Stomach (tissue), 9 donors: ENCODE results near the gene BRSK2. TPM values are rescaled to one million over a fixed set of nuclear protein-coding genes. Genes with fewer than 3 reads are reported as not detected.

Source experiments
- DNase-seq, 2 donors: peaks; one replicate each; pipeline versions ENCODE4 v3.0.0 to v3.0.0-alpha.2; 2013 to 2019
- H3K27ac ChIP-seq, 5 donors: fragments of 200-600 bp in 4 of 5; sonication (generic) in 4 of 5; one replicate each; pipeline ENCODE4 v1.5.1; 2013 to 2019; ENCODE audit warnings: mild to moderate bottlenecking in 1 of 5, moderate library complexity in 1 of 5
- H3K27me3 ChIP-seq, 3 donors: fragments of 200-600 bp; sonication (generic); one replicate each; pipeline ENCODE4 v1.5.1; 2017 to 2019; ENCODE audit warnings: mixed run types in 1 of 3
- H3K36me3 ChIP-seq, 4 donors: fragments of 200-600 bp; sonication (generic); 1 replicate in 3 of 4; 2 replicates in 1 of 4; pipeline ENCODE4 v1.5.1; 2016 to 2019
- H3K4me1 ChIP-seq, 4 donors: fragments of 200-600 bp; sonication (generic); one replicate each; pipeline ENCODE4 v1.5.1; 2016 to 2019
- H3K4me3 ChIP-seq, 4 donors: fragments of 200-600 bp; sonication (generic) in 3 of 4; one replicate each; pipeline ENCODE4 v1.5.1; 2016 to 2019; ENCODE audit warnings: mild to moderate bottlenecking in 1 of 4
- H3K9me3 ChIP-seq, 4 donors: fragments of 200-600 bp; sonication (generic); one replicate each; pipeline ENCODE4 v1.5.1; 2016 to 2019
- EP300 ChIP-seq: sonication (generic); formaldehyde crosslinking; IDR thresholded peaks from one replicate; pipeline ENCODE4 v1.6.1; 2017; ENCODE audit warnings: antibody characterized with exemption
- POLR2A ChIP-seq, 4 donors: fragments of 450-650 bp; IDR thresholded peaks; one replicate each; pipeline ENCODE4 v1.6.1; 2016; ENCODE audit warnings: antibody characterized with exemption in 4 of 4, control low read depth in 2 of 4, mild to moderate bottlenecking in 1 of 4, moderate library complexity in 1 of 4
- POLR2AphosphoS5 ChIP-seq, 3 donors: sonication (generic); formaldehyde crosslinking; IDR thresholded peaks; one replicate each; pipeline ENCODE4 v1.6.1; 2016; ENCODE audit warnings: antibody characterized with exemption in 3 of 3
- WGBS, 5 donors: extraction: QIAGEN DNeasy Blood & Tissue Kit in 3 of 5; methylation state at CpG; one replicate each; pipeline versions ENCODE4 v1.1.5 to v1.1.7; 2013 to 2018; 5-methylcytosine and 5-hydroxymethylcytosine counted together
- intact Hi-C: fragments of 100-400 bp; cut with DNase I; formaldehyde crosslinking; loops from one replicate; pipeline ENCODE4 v1.15.1; 2023; ENCODE audit warnings: low total_unique reads
- polyA plus RNA-seq, 3 donors: library from polyadenylated mRNA; stranded (reverse); fragments of 200-250 nt; gene quantifications; one replicate each; pipeline ENCODE4 v1.2.3, GENCODE V29; 2013
- total RNA-seq, 5 donors: library from RNA; depleted of rRNA; stranded (reverse); fragments of >200 nt; gene quantifications; one replicate each; pipeline versions ENCODE4 v1.1.0 to v1.2.3, GENCODE V29; 2014 to 2016
- TF ChIP-seq, protein P1 (sequence below), 7 experiments: fragments of 450-650 bp in 4 of 7; fragments of 200-600 bp in 3 of 7; sonication (generic) in 3 of 7; IDR thresholded peaks; one replicate each; pipeline ENCODE4 v1.5.1; 2016 to 2019; ENCODE audit warnings: antibody characterized with exemption in 7 of 7, control low read depth in 2 of 7, mild to moderate bottlenecking in 1 of 7
- donor health status: healthy with polysubstance abuse.
- donor health status: Bipolar disorder and iron deficiency.
- donor health status: healthy.

BRSK2 gene
- total and polyA plus RNA-seq, 8 donors, result 1.8 to 6.9 (median 1.8) TPM; not detected in 3

DNA sequence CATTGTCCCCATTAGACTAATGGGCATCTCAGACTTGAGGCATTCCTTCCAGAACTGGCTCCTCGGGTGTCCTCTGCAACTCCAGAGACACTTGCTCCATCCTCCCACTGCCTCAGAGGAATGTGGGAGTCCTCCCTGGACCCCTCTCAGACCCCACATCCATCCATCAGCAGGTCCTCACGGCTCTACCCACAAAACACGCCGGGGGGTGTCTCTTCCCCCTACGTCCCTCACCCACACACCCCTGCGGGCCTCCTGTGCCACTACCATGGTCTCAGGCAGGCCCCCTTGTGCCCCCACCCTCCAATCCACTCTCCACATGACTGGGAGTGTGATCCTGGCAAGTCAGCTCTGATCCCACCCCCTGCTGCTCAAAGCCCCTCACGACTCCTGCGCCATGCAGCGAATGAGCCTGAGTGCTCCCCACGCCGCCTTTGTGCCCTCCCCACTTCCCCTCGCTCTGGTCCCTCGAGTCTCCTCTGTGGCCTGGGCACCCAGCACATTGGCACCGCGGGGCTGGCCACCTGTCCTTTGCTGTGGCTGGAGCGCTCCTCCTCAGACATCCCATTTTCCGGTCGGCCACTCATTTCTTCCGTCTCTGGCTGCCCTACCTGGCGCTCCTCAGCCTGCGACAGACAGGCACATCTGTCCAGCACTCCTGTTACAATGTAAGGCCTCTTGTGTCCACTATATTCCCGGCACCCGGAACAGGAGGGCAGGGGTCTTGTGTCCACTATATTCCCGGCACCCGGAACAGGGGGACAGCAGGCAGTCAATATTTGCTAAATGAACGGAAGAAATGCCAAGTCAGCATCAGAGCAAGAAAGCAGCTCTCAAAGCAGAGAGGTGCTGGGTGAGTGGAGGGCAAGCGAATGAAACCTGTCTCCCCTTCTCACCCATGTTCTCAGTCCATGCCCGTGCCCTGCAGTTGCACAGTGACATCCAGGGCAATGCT is 111.0 kb downstream of the BRSK2 start:
- Histone ChIP-seq H3K4me3 (no peak overlapping the region), H3K27me3 (no peaks in the 10 kb centered on the region), H3K4me1 (peaks cover 25 to 73% (median 54%) of the 10 kb centered on the region in 4 donors), H3K36me3 (peaks cover 0 to 20% (median 17%) of the 10 kb centered on the region in 4 donors), H3K9me3 (no peaks in the 10 kb centered on the region), H3K27ac (no peak overlapping the region)
- intact Hi-C loops, result no loop called here
- TF ChIP-seq, protein P1, sequence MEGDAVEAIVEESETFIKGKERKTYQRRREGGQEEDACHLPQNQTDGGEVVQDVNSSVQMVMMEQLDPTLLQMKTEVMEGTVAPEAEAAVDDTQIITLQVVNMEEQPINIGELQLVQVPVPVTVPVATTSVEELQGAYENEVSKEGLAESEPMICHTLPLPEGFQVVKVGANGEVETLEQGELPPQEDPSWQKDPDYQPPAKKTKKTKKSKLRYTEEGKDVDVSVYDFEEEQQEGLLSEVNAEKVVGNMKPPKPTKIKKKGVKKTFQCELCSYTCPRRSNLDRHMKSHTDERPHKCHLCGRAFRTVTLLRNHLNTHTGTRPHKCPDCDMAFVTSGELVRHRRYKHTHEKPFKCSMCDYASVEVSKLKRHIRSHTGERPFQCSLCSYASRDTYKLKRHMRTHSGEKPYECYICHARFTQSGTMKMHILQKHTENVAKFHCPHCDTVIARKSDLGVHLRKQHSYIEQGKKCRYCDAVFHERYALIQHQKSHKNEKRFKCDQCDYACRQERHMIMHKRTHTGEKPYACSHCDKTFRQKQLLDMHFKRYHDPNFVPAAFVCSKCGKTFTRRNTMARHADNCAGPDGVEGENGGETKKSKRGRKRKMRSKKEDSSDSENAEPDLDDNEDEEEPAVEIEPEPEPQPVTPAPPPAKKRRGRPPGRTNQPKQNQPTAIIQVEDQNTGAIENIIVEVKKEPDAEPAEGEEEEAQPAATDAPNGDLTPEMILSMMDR (IDR thresholded peaks at IDR 0.05), result no peak
- TF ChIP-seq POLR2AphosphoS5 (IDR thresholded peaks at IDR 0.05) (no peak), EP300 (no peak), POLR2A (IDR thresholded peaks at IDR 0.05) (no peak)
- no peak for DNase-seq
- WGBS, 5 donors, result 89 to 94% (median 90%) methylated on average over 28 of the region's 28 CpGs

DNA sequence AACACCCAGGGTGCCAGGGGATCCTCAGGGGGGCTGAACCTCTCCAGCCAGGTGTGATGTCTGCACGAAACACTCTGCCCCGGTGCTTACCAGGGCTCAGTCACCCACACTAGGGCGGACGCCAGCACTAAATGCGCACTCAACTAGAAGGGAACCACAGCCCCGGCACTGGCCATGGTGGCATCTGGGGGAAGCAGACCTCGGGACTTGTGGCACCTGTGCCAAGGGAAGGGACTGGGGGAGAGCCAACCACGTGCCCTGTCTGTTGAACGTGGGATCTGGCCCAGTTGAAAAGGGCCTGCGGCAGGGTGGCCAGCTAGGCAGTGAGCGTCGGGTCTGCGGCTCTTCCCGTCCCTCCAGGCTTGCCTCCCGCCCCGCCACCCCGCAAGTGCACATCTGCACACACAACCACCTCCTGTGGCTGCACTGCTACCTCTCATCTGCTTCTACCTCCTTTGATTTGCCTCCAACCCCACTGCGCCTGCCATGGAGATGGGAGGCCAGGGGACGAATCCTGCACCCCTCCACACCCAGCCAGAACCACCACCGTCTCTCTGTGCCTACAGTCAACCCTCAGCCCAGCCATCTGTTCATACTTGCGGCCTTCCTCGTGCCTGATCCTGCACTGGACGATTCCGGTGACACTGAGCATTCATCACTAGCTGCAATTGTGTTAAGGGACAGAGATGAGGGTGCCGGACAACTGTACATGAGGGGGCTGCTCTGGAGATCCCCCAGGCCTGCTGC is 111.9 kb downstream of the BRSK2 start:
- no peaks in the 10 kb centered on the region for H3K9me3 ChIP-seq
- peaks cover 0 to 20% (median 17%) of the 10 kb centered on the region in 4 donors for H3K36me3 ChIP-seq
- intact Hi-C loops, result no loop called here
- no peak for DNase-seq
- no peak overlapping the region for H3K27ac ChIP-seq
- TF ChIP-seq EP300 (no peak), POLR2AphosphoS5 (IDR thresholded peaks at IDR 0.05) (no peak), POLR2A (IDR thresholded peaks at IDR 0.05) (no peak)
- TF ChIP-seq, protein P1 (IDR thresholded peaks at IDR 0.05), result no peak
- H3K27me3 ChIP-seq, result no peaks in the 10 kb centered on the region
- peaks cover 19 to 73% (median 57%) of the 10 kb centered on the region in 4 donors for H3K4me1 ChIP-seq
- WGBS, 5 donors, result 83 to 94% (median 85%) methylated on average over 25 of the region's 25 CpGs
- no peak overlapping the region for H3K4me3 ChIP-seq

GRCh38 chr11:1502168-1502953 is 112.6 kb downstream of the BRSK2 start:
- Histone ChIP-seq H3K36me3 (peaks cover 0 to 20% (median 17%) of the 10 kb centered on the region in 4 donors), H3K4me1 (peaks cover 18 to 76% (median 61%) of the 10 kb centered on the region in 4 donors), H3K4me3 (no peak overlapping the region), H3K27me3 (no peaks in the 10 kb centered on the region), H3K9me3 (no peaks in the 10 kb centered on the region), H3K27ac (no peak overlapping the region)
- intact Hi-C loops, result no loop called here
- TF ChIP-seq POLR2AphosphoS5 (IDR thresholded peaks at IDR 0.05) (no peak), POLR2A (IDR thresholded peaks at IDR 0.05) (no peak), EP300 (no peak)
- TF ChIP-seq, protein P1 (IDR thresholded peaks at IDR 0.05), result no peak
- 82 to 93% (median 91%) methylated on average over 13 to 24 of the region's 24 CpGs for WGBS, 5 donors
- DNase-seq, result no peak
